CD14-positive monocyte (primary cell): ENCODE results near the gene POU2F2. TPM values are rescaled to one million over a fixed set of nuclear protein-coding genes. Genes with fewer than 3 reads are reported as not detected.

Experiments
- DNase-seq, 3 donors: peaks; one replicate each; pipeline ENCODE4 v3.0.0-alpha.2; 2011 to 2022
- H2AFZ ChIP-seq: 2 replicates; pipeline ENCODE4 v1.6.0; 2012; ENCODE audit warnings: mild to moderate bottlenecking, low read depth, low read length, inconsistent platforms; ENCODE audit not compliant: insufficient read depth, poor library complexity, severe bottlenecking
- H3K27ac ChIP-seq, 2 donors: 1 replicate in 1 of 2; 2 replicates in 1 of 2; pipeline ENCODE4 v1.5.1; 2012 to 2013; ENCODE audit warnings: low read length in 2 of 2, control low read depth in 1 of 2, inconsistent platforms in 1 of 2, low read depth in 1 of 2, mild to moderate bottlenecking in 1 of 2
- H3K27me3 ChIP-seq, 2 donors: one replicate each; pipeline versions ENCODE4 v1.6.0 to v1.6.1; 2011 to 2013; ENCODE audit warnings: low read length in 2 of 2; ENCODE audit not compliant: control insufficient read depth in 2 of 2, insufficient read depth in 2 of 2
- H3K36me3 ChIP-seq, 2 donors: replicated peaks in 1 of 2; 1 replicate in 1 of 2; 2 replicates in 1 of 2; pipeline versions ENCODE4 v1.5.1 to v1.6.1; 2012 to 2013; ENCODE audit warnings: low read length in 2 of 2, control low read depth in 1 of 2, inconsistent platforms in 1 of 2, mild to moderate bottlenecking in 1 of 2; ENCODE audit not compliant: insufficient read depth in 2 of 2, control insufficient read depth in 1 of 2
- H3K4me1 ChIP-seq, 2 donors: 1 replicate in 1 of 2; 2 replicates in 1 of 2; pipeline versions ENCODE4 v1.5.1 to v1.6.1; 2012 to 2013; ENCODE audit warnings: low read length in 2 of 2, control low read depth in 1 of 2, inconsistent platforms in 1 of 2, mild to moderate bottlenecking in 1 of 2, moderate library complexity in 1 of 2; ENCODE audit not compliant: insufficient read depth in 2 of 2, control insufficient read depth in 1 of 2
- H3K4me2 ChIP-seq: replicated peaks from 2 replicates; pipeline ENCODE3; 2012; ENCODE audit warnings: low read length, moderate library complexity, mild to moderate bottlenecking; ENCODE audit not compliant: poor library complexity, severe bottlenecking; ENCODE audit errors: extremely low read depth
- H3K4me3 ChIP-seq, 3 experiments: fragments of 200-600 bp in 1 of 3; sonication (generic) in 1 of 3; replicated peaks in 1 of 3; 1 replicate in 2 of 3; 2 replicates in 1 of 3; pipeline ENCODE4 v1.5.1; 2011 to 2013; ENCODE audit warnings: low read length in 3 of 3, mild to moderate bottlenecking in 3 of 3, control low read depth in 2 of 3, low read depth in 2 of 3, inconsistent platforms in 1 of 3, moderate library complexity in 1 of 3
- H3K79me2 ChIP-seq: 2 replicates; pipeline ENCODE4 v1.6.0; 2012; ENCODE audit warnings: mild to moderate bottlenecking, control low read depth, inconsistent platforms, low read length, moderate library complexity; ENCODE audit not compliant: insufficient read depth
- H3K9ac ChIP-seq: 2 replicates; pipeline ENCODE4 v1.6.0; 2017; ENCODE audit warnings: low read length, mild to moderate bottlenecking; ENCODE audit not compliant: insufficient read depth, poor library complexity, severe bottlenecking
- H3K9me3 ChIP-seq, 2 donors: replicated peaks in 1 of 2; 1 replicate in 1 of 2; 2 replicates in 1 of 2; pipeline versions ENCODE4 v1.5.1 to v1.6.1; 2012 to 2013; ENCODE audit warnings: low read length in 2 of 2, control low read depth in 1 of 2; ENCODE audit not compliant: control insufficient read depth in 1 of 2, insufficient read depth in 1 of 2
- H4K20me1 ChIP-seq: 2 replicates; pipeline ENCODE4 v1.6.0; 2012; ENCODE audit warnings: mild to moderate bottlenecking, low read length, control low read depth, moderate library complexity; ENCODE audit not compliant: insufficient read depth
- H3K27ac Mint-ChIP-seq, 7 donors: one replicate each; pipeline ENCODE4 v1.8.0; 2020; ENCODE audit warnings: mild to moderate bottlenecking in 7 of 7, mixed read lengths in 7 of 7, moderate library complexity in 6 of 7, inconsistent platforms in 2 of 7
- H3K27me3 Mint-ChIP-seq, 3 donors: one replicate each; pipeline ENCODE4 v1.8.0; 2021 to 2022; ENCODE audit warnings: low read depth in 3 of 3, mild to moderate bottlenecking in 3 of 3, mixed read lengths in 3 of 3, moderate library complexity in 3 of 3, inconsistent platforms in 1 of 3
- H3K36me3 Mint-ChIP-seq, 2 donors: one replicate each; pipeline ENCODE4 v1.8.0; 2020; ENCODE audit warnings: mixed read lengths in 2 of 2, inconsistent platforms in 1 of 2, mild to moderate bottlenecking in 1 of 2
- H3K4me1 Mint-ChIP-seq: one replicate; pipeline ENCODE4 v1.8.0; 2020; ENCODE audit warnings: mild to moderate bottlenecking, mixed read lengths
- H3K4me3 Mint-ChIP-seq, 2 donors: one replicate each; pipeline ENCODE4 v1.8.0; 2020; ENCODE audit warnings: mild to moderate bottlenecking in 2 of 2, mixed read lengths in 2 of 2, moderate library complexity in 1 of 2
- H3K9me3 Mint-ChIP-seq, 7 donors: one replicate each; pipeline ENCODE4 v1.8.0; 2020 to 2022; ENCODE audit warnings: mixed read lengths in 7 of 7, mild to moderate bottlenecking in 6 of 7, moderate library complexity in 6 of 7, inconsistent platforms in 2 of 7
- WGBS: methylation state at CpG from one replicate; pipeline ENCODE4 v1.1.5; 2013; ENCODE audit warnings: missing lambda C conversion rate; ENCODE audit not compliant: insufficient coverage; 5-methylcytosine and 5-hydroxymethylcytosine counted together
- intact Hi-C, 2 donors: fragments of 100-400 bp; cut with micrococcal nuclease; formaldehyde crosslinking; loops; one replicate each; pipeline versions ENCODE4 v1.15.0 to v1.15.1; 2023
- polyA plus RNA-seq, 3 donors: library from polyadenylated mRNA; depleted of rRNA in 1 of 3; unstranded in 2 of 3; stranded (reverse) in 1 of 3; fragments of 300-500 nt in 2 of 3; fragments of >200 nt in 1 of 3; fragmentation: Illumina TruSeq in 2 of 3; gene quantifications; 1 replicate in 2 of 3; 2 replicates in 1 of 3; pipeline ENCODE4 v1.2.3, GENCODE V29; 2012 to 2021
- TF ChIP-seq, protein P1 (sequence below): fragments of 200-600 bp; IDR thresholded peaks from one replicate; pipeline ENCODE4 v1.8.0; 2022; ENCODE audit warnings: antibody characterized with exemption, mild to moderate bottlenecking

Gene POU2F2
- polyA plus RNA-seq, 3 donors = 20.0 to 147 (median 28.2) TPM

DNA sequence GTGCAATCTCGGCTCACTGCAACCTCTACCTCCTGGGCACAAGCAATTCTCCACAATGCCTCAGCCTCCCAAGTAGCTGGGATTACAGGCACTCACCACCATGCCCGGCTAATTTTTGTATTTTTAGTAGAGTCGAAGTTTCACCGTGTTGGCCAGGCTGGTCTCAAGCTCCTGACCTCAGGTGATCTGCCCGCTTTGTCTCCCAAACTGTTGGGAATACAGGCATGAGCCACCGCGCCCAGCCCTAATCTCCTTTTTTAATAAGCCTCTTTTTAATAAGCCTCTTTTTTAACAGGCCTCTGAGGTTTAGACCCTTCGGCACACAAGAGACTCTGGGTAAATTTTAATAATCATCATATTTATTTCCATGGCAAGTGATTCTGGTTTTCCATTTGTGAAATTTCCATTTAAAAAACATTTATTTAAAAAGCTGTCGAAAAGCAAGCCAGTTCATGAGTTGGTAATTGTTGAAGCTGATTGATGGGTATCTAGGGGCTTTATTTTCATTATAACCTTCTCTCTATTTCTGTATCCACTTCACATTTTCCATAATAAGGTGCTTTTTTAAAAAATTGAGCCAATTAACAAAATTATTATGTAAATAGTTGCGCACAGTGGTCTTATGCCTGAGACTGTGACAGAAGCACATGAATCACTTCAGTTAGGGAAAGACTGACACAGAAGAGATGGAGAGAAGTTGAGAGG is 11.8 kb downstream of the POU2F2 start:
- peak overlapping the region; percentile 94 to 99 (median 97) for H3K27ac Mint-ChIP-seq
- Histone ChIP-seq H4K20me1 (peaks cover 44% of the 10 kb centered on the region), H3K27me3 (no peaks in the 10 kb centered on the region), H3K9ac (peak overlapping the region; percentile 81), H3K27ac (peak overlapping the region; percentile 98 to 99), H3K4me2 (peak overlapping the region; percentile 89), H3K4me1 (peaks cover 55 to 58% of the 10 kb centered on the region in 2 donors), H3K79me2 (peaks cover 45% of the 10 kb centered on the region), H3K9me3 (no peaks in the 10 kb centered on the region), H2AFZ (no peak overlapping the region), H3K4me3 (peak overlapping the region in 1 of 3 experiments; percentile 79), H3K36me3 (peaks cover 34 to 80% of the 10 kb centered on the region in 2 donors)
- peak overlapping the region in 1 of 2 donors; percentile 88 for H3K4me3 Mint-ChIP-seq
- peaks cover 63 to 90% of the 10 kb centered on the region in 2 donors for H3K36me3 Mint-ChIP-seq
- intact Hi-C loops = loop anchor here in 1 of 2 donors (10.0 kb wide), 1 partner anchor 274 kb away; the partner anchor contains the start of gene CNFN
- H3K27me3 Mint-ChIP-seq = peaks cover 0 to 5% (median 0%) of the 10 kb centered on the region in 3 donors
- peaks cover 62% of the 10 kb centered on the region for H3K4me1 Mint-ChIP-seq
- H3K9me3 Mint-ChIP-seq = no peaks in the 10 kb centered on the region
- TF ChIP-seq, protein P1, sequence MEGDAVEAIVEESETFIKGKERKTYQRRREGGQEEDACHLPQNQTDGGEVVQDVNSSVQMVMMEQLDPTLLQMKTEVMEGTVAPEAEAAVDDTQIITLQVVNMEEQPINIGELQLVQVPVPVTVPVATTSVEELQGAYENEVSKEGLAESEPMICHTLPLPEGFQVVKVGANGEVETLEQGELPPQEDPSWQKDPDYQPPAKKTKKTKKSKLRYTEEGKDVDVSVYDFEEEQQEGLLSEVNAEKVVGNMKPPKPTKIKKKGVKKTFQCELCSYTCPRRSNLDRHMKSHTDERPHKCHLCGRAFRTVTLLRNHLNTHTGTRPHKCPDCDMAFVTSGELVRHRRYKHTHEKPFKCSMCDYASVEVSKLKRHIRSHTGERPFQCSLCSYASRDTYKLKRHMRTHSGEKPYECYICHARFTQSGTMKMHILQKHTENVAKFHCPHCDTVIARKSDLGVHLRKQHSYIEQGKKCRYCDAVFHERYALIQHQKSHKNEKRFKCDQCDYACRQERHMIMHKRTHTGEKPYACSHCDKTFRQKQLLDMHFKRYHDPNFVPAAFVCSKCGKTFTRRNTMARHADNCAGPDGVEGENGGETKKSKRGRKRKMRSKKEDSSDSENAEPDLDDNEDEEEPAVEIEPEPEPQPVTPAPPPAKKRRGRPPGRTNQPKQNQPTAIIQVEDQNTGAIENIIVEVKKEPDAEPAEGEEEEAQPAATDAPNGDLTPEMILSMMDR = no peak
- 90% methylated on average over 2 of the region's 10 CpGs for WGBS
- no peak for DNase-seq

DNA sequence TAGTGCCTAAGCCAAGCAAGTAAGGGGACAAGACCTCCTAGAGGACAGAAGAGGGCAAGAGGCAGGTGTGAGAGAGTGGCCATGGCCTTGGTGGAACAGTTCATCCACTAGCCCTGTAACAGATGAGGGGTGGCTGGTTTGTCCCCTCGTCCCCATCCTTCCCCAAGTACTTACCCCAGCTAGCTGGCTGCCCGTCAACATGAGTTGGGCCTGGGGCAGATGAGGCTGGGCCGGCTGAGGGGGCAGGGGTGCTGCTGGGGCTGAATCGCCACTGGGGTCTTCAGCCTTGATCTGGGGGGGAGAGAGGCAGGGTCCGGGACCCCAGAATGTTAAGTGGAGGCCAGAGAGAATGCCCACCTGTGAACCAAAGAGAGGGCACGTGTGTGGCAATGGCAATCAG is 15.2 kb downstream of the POU2F2 start:
- peaks cover 34% of the 10 kb centered on the region for H3K4me1 Mint-ChIP-seq

More for the DNA sequence above, 15.2 kb downstream of the POU2F2 start:
- Mint-ChIP-seq H3K27me3 (peaks cover 0 to 2% (median 0%) of the 10 kb centered on the region in 3 donors), H3K9me3 (no peaks in the 10 kb centered on the region), H3K36me3 (peaks cover 70 to 93% of the 10 kb centered on the region in 2 donors), H3K27ac (peak overlapping the region in 2 of 7 donors; percentile 5 to 54), H3K4me3 (no peak overlapping the region)
- TF ChIP-seq, protein P1 = no peak
- peaks cover 12% of the 10 kb centered on the region for H3K79me2 ChIP-seq
- H4K20me1 ChIP-seq = peaks cover 66% of the 10 kb centered on the region
- H3K4me2 ChIP-seq = no peak overlapping the region
- no peak overlapping the region for H3K4me3 ChIP-seq
- no peak overlapping the region for H2AFZ ChIP-seq
- WGBS = 95% methylated on average over 4 of the region's 6 CpGs
- intact Hi-C loops = no loop called here
- H3K9ac ChIP-seq = no peak overlapping the region
- peaks cover 62 to 83% of the 10 kb centered on the region in 2 donors for H3K36me3 ChIP-seq
- no peak for DNase-seq
- H3K27me3 ChIP-seq = no peaks in the 10 kb centered on the region
- no peaks in the 10 kb centered on the region for H3K9me3 ChIP-seq
- H3K27ac ChIP-seq = no peak overlapping the region
- H3K4me1 ChIP-seq = peaks cover 21 to 24% of the 10 kb centered on the region in 2 donors
